ENCODE data around the gene MTRF1. TPM values are rescaled to one million over a fixed set of nuclear protein-coding genes. Genes with fewer than 3 reads are reported as not detected.

MTRF1 gene
- total and polyA plus RNA-seq, 2 of the 8 experiments (the other 6 are each of a cell fraction or from before 2014, with no cell fraction given) = 8.0 to 19.2 TPM

DNA sequence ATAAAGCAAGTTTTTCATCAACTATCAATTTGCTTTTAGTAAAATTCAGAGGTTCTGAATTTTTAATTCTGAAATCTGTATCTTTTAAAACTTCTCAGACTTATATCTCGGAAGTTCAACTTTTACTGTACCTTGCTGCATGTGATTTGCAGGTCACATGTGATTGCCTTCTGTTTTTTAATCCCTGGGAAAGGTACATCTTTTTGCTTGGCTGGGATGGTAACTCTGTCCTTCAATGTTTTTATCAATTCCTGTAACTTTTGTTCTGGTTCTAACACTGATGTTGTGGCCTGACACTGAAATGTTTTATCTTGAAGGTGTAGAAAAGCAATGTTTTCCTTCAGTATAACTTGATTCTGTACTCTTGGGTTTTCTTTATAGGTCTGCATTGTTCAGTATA is 31.5 kb upstream of the MTRF1 start (continued):
- TF ChIP-seq RAD21 (IDR thresholded peaks at IDR 0.05 in 1 of 2, conservative IDR thresholded peaks at IDR 0.05 in 1 of 2; ENCODE audit: low read depth in 2 of 2, low read length in 2 of 2) (no peak), TBP (IDR thresholded peaks at IDR 0.05; ENCODE audit: low read depth, low read length) (no peak), EGR1 (IDR thresholded peaks at IDR 0.05; ENCODE audit: borderline replicate concordance, low read depth, low read length) (no peak), RFX5 (IDR thresholded peaks at IDR 0.05; ENCODE audit: borderline replicate concordance, low read depth, low read length) (no peak), GTF2F1 (IDR thresholded peaks at IDR 0.05; ENCODE audit: borderline replicate concordance, low read depth, low read length) (no peak)

Data from H1 (cell line).